Adipocyte (in vitro differentiated cells): ENCODE results near the gene IGSF6.
"Not testable (repeated sequence)": the region's sequence is repeated elsewhere in the genome, so short reads cannot be mapped to it uniquely, and the experiment has no call there.

ENCODE experiments used
- DNase-seq: peaks from one replicate; pipeline ENCODE4 v3.0.0-alpha.2; 2015; ENCODE audit warnings: low read depth
- H3K27me3 ChIP-seq: replicated peaks from 2 replicates; pipeline ENCODE4 v1.7.0; 2013; ENCODE audit warnings: mild to moderate bottlenecking, low read length, moderate library complexity; ENCODE audit not compliant: control insufficient read depth, insufficient read depth
- H3K36me3 ChIP-seq: 2 replicates; pipeline ENCODE4 v1.7.0; 2013; ENCODE audit warnings: low read length, mild to moderate bottlenecking, moderate library complexity; ENCODE audit not compliant: control insufficient read depth, insufficient read depth, severe bottlenecking
- H3K4me1 ChIP-seq: 2 replicates; pipeline ENCODE4 v1.7.0; 2013; ENCODE audit warnings: mild to moderate bottlenecking, low read length, moderate library complexity; ENCODE audit not compliant: control insufficient read depth, insufficient read depth
- H3K4me3 ChIP-seq: 2 replicates; pipeline ENCODE4 v1.7.0; 2013; ENCODE audit warnings: mild to moderate bottlenecking, low read length, moderate library complexity
- H3K9ac ChIP-seq: 2 replicates; pipeline ENCODE4 v1.7.0; 2013; ENCODE audit warnings: mild to moderate bottlenecking, low read length, moderate library complexity
- H3K9me3 ChIP-seq: 2 replicates; pipeline ENCODE4 v1.7.0; 2013; ENCODE audit warnings: mild to moderate bottlenecking, low read length, moderate library complexity; ENCODE audit not compliant: control insufficient read depth

The IGSF6 gene

DNA sequence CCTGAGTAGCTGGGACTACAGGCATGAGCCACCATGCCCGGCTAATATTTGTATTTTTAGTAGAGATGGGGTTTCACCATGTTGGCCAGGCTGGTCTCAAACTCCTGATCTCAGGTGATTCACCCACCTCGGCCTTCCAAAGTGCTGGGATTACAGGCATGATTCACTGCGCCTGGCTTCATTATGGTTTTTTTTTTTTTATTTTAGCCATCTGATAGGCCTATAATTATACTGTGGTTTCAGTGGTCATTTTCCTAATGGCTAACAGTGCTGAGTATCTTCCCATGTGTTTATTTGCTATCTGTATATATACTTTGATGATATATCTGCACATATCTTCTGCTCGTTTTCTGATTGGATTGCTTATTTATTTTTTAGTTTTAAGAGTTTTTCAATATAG lies 22.0 kb upstream of the IGSF6 start:
- H3K36me3 ChIP-seq, H3K27me3 ChIP-seq, H3K4me3 ChIP-seq, DNase-seq, H3K9ac ChIP-seq, H3K4me1 ChIP-seq, H3K9me3 ChIP-seq: not testable (repeated sequence)

DNA sequence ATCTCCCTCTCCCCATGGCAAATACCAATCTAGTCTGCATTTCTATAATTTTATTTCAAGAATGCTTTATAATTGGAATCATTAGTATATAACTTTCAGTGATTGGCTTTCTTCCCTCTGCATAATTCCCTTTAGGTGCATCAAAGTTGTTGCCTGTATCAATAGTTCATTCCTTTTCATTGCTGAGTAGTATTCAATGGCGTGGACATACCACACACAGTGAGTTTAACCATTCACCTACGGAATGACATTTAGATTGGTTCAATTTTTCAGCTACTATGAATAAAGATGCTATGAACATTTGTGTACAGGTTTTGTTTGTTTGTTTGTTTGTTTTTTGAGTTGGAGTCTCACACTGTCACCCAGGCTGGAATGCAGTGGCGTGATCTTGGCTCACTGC lies 21.1 kb upstream of the IGSF6 start:
- peaks cover 5% of the 10 kb centered on the region for H3K27me3 ChIP-seq
- no peaks in the 10 kb centered on the region for H3K36me3 ChIP-seq
- no peaks in the 10 kb centered on the region for H3K4me1 ChIP-seq
- DNase-seq: no peak
- no peak overlapping the region for H3K9ac ChIP-seq
- no peak overlapping the region for H3K4me3 ChIP-seq
- H3K9me3 ChIP-seq: peaks cover 7% of the 10 kb centered on the region

DNA sequence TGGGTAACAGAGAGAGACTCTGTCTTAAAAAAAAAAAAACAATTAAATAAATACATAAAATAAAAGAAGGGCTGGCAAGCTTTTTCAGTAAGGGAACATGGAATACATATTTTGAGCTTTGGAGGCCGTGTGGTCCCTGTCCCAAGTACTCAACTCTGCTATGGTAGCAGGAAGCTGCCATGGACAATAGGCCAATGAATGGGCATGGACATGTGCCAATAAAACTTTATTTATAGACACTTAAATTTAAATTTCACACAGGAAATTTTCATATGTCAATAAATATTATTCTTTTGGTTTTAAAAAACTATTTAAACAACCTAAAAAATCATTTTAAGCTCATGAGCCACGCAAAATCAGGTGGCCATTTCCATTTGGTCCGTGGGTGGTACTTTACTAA lies 15.2 kb upstream of the IGSF6 start:
- no peaks in the 10 kb centered on the region for H3K27me3 ChIP-seq
- no peak overlapping the region for H3K4me3 ChIP-seq
- no peak for DNase-seq
- no peaks in the 10 kb centered on the region for H3K4me1 ChIP-seq
- no peaks in the 10 kb centered on the region for H3K36me3 ChIP-seq
- no peak overlapping the region for H3K9ac ChIP-seq
- no peaks in the 10 kb centered on the region for H3K9me3 ChIP-seq

DNA sequence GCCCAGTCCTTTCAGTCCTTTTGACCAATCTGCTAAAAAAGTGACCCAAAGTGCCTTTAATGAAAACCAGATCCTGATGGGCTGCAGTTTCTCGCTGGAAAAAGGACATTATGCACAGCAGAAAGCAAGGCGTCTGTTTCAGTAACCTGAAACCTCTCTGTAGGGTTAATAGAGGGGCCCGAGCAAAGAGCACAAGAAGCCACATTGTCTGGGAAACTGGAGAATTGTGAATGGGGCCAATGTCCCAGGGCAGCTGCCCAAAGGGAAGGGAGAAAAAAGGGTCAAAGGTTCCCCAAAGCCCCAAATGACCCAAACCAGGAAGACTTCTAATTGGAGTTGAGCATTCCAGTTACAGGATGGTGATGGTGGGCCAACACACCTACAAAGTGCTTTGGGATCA lies 14.4 kb upstream of the IGSF6 start:
- H3K27me3 ChIP-seq: no peaks in the 10 kb centered on the region
- no peaks in the 10 kb centered on the region for H3K4me1 ChIP-seq
- H3K9me3 ChIP-seq: no peaks in the 10 kb centered on the region
- H3K9ac ChIP-seq: no peak overlapping the region
- H3K36me3 ChIP-seq: no peaks in the 10 kb centered on the region
- H3K4me3 ChIP-seq: no peak overlapping the region
- DNase-seq: peak; percentile 23

DNA sequence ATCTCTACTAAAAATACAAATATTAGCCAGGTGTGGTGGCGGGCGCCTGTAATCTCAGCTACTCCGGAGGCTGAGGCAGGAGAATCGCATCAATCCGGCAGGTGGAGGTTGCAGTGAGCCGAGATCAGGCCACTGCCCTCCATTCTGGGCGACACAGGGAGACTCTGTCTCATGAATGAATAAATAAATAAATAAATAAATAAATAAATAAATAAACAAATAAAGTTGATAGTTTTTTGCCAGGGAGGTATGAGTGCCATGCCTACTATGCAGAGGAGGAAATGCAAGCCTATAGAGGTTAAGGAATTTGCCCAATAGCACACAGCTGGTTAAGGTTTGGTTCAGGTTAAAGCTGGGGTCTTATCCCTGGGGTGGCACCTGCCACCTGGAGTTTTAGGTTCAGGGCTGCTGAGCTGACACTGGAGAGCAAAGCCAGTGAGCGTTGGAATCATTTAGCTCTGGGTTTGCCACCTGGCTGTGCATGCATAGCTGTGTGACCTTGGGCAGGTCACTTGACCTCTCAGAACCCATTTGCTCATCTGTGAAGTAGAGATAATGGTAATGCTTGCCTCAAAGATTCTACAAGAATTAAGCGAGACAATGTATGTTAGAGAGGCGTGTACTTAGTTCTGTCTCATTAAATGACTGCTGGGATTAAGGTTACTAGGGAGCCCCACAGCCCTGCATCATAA lies 12.5 kb upstream of the IGSF6 start:
- Histone ChIP-seq H3K9ac (no peak overlapping the region), H3K4me1 (no peaks in the 10 kb centered on the region), H3K9me3 (no peaks in the 10 kb centered on the region), H3K27me3 (no peaks in the 10 kb centered on the region), H3K4me3 (no peak overlapping the region), H3K36me3 (no peaks in the 10 kb centered on the region)
- no peak for DNase-seq

DNA sequence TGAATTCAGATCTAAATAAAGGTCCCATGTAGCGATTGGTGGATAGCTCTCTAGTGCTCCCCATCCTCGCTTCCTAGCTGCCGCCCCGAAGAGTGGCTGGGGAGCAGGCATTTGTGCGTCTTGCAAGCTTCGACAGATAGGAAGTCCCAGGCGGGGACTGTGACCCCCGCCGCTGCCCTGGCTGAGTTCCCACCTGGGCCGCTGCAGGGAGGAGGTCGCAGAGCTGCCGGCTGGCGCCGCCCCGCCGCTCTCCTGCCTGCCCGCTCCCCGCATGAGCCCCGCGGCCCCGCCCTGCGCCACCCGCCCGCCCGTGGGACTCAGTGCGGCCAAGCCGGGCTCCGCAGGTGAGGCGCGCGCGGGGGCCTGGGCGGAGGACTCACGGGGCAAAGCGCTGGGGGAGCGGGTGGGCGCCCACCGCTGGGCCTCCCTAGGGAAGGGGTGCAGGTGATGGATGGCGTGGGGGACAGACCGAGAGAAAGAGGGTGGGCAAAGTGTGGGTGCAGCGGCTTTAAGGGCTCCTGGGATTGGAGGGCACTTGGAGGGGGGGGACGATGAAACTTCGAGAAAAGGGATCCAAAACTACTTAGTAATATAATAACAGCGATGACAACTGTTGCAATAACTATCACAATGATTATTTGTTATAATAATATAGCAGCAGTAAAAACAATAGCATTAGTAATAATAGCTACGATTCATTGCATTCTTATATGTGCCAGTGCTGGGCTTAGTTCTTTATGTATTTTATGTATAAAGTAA lies 11.7 kb upstream of the IGSF6 start, which contains the start of gene OTOA:
Gene OTOA (plus strand): TSS at position 80 of the 759 bp plus-strand sequence. CDS start 14,547 bp downstream, outside the sequence.
- no peaks in the 10 kb centered on the region for H3K36me3 ChIP-seq
- no peaks in the 10 kb centered on the region for H3K27me3 ChIP-seq
- DNase-seq: no peak
- no peaks in the 10 kb centered on the region for H3K9me3 ChIP-seq
- H3K4me3 ChIP-seq: peak within 1 kb of the TSS; percentile 44
- no peak within 1 kb of the TSS for H3K9ac ChIP-seq
- no peaks in the 10 kb centered on the region for H3K4me1 ChIP-seq

DNA sequence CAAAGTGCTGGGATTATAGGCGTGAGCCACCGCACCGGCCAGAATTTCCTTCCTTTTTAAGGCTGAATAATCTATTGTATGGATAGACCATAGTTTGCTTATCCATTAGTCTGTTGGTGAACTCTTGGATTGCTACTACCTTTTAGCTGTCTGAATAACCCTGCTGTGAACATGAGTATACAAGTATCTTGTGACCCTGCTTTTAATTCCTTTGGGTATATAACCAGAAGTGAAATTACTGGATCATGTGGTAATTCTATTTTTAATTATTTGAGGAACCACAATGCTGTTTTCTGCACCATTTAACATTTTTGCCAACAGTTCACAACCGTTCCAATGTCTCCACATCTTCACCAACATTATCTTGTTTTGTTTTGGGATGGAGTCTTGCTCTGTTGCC lies 6.7 kb upstream of the IGSF6 start:
- H3K4me1 ChIP-seq: peaks cover 7% of the 10 kb centered on the region
- H3K9me3 ChIP-seq: no peaks in the 10 kb centered on the region
- DNase-seq: no peak
- H3K9ac ChIP-seq: no peak overlapping the region
- no peaks in the 10 kb centered on the region for H3K27me3 ChIP-seq
- H3K36me3 ChIP-seq: peaks cover 23% of the 10 kb centered on the region
- no peak overlapping the region for H3K4me3 ChIP-seq

DNA sequence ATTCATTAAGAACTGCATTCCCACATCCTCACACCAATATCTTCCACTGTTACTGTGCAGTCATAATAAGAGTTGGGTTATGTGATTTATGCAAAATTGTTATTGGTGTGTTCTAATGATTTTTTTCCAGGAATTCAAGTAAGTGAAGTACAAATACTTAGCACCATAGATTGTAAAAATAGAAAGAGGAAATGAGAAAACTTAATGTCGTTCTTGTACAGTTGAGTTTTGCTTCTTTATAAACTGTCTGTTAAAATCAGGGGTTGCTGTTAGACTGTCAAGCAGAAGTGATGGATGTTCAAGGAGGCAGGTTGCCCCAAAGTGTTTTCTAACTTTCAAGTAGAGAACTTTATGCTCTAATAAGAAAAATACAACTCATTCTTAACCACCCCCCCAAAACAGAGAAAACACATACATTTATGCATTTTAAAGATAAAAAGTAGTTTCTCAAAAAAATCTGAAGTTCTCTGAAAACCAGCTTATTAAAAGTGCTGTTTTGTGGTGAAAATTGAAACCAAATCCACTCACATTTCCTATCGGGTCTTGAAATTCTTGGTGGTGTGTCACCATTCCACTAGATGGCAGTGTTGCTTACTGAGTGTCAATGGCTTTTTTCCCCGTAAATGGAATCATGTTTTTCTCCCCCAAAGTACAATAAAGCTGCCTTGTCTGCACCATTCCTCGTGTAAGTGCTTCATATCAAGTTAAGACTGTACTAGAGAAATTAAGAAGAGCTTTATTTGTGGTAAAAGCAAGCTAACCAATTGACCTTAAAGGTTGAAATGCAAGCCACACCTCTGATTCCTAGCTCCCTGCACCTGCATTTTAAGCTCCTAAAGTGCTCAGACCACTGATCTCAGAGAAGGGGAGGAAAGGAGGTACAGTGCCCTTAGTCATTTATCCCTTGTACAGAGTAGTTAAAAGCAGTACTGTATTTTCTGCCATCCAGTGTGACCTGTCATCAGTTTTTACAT lies 4.7 kb upstream of the IGSF6 start:
- peak; percentile 84 for DNase-seq
- H3K9me3 ChIP-seq: no peaks in the 10 kb centered on the region
- peak overlapping the region; percentile 32 for H3K9ac ChIP-seq

DNA sequence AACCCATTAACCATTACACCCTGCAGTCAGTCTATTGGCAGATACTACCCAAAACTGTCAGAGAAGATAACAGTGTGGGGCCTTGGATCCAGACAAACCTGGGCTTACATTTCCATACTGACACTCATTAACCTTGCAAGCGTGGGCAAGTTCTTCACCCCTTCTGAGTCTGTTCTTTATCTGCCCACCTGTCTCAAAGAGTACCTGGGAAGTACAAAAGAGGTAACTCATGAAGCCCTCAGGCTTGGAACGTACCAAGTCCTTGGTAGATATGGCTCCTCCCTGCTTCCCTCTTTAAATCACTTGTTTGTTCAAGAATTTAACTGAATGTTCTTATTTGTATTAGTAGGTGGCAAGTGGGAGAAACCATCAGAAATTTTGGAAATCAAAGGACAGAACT lies 2.5 kb upstream of the IGSF6 start:
- Histone ChIP-seq H3K4me3 (no peak overlapping the region), H3K36me3 (peaks cover 23% of the 10 kb centered on the region), H3K27me3 (no peaks in the 10 kb centered on the region), H3K9me3 (no peaks in the 10 kb centered on the region), H3K4me1 (peaks cover 13% of the 10 kb centered on the region), H3K9ac (no peak overlapping the region)
- DNase-seq: no peak

More for the DNA sequence above, 4.7 kb upstream of the IGSF6 start:
- peaks cover 23% of the 10 kb centered on the region for H3K36me3 ChIP-seq
- H3K27me3 ChIP-seq: no peaks in the 10 kb centered on the region
- H3K4me3 ChIP-seq: no peak overlapping the region
- peaks cover 7% of the 10 kb centered on the region for H3K4me1 ChIP-seq

DNA sequence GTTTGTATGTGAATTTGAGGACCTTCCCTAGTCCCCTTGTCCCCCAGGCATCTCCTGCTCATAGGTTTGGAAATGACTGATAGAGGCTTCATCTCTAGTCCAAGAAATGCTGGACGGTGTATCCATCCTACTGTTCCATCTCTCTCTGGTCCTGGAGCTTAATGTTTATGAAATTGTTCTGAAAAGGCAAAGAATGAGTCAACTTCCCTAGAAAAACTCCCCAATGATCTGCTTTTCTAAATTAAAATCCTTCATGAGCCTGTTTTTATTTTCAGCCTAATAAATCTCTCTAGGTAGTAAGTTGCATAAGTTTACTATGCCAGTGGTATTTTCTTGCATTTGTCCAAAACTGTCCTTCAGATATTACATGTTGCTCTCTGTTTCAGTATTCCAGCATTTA lies 2.1 kb upstream of the IGSF6 start:
- H3K9ac ChIP-seq: no peak overlapping the region
- H3K9me3 ChIP-seq: no peaks in the 10 kb centered on the region
- H3K27me3 ChIP-seq: no peaks in the 10 kb centered on the region
- no peak for DNase-seq
- peaks cover 24% of the 10 kb centered on the region for H3K36me3 ChIP-seq
- no peak overlapping the region for H3K4me3 ChIP-seq
- H3K4me1 ChIP-seq: peaks cover 13% of the 10 kb centered on the region

DNA sequence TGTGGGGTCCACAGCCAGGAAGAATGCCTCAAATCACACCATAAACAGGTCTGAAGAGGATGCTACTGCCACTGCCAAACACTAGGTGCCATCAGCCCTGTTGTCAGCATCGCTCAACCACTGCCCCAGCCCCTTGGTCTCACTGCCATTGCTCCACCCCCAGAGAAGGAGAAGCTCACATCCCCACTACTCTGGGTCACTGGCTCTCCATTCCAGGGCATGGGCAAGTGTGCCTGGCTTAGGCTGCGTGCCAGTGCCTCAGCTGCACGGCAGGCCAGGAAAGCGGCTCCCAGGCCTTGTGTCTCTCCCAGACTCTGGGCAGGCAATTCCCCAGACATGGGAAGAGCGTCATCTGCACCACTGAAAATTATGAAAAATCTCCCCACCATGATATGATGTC lies 1.2 kb upstream of the IGSF6 start:
- Histone ChIP-seq H3K9me3 (no peaks in the 10 kb centered on the region), H3K9ac (no peak overlapping the region), H3K27me3 (no peaks in the 10 kb centered on the region), H3K4me1 (peaks cover 13% of the 10 kb centered on the region), H3K36me3 (peaks cover 27% of the 10 kb centered on the region), H3K4me3 (no peak overlapping the region)
- DNase-seq: no peak
